Sigmoid colon (tissue), 7 donors: ENCODE measurements around the gene TNK2. TPM values are rescaled to one million over a fixed set of nuclear protein-coding genes. Genes with fewer than 3 reads are reported as not detected.
A peak's percentile ranks its signal among the peaks of the same experiment; 100 is the strongest.

Experiments used
- DNase-seq: peaks from one replicate; pipeline ENCODE4 v3.0.0-alpha.2; 2019
- H3K27ac ChIP-seq, 4 donors: fragments of 200-600 bp; sonication (generic); one replicate each; pipeline ENCODE4 v1.5.1; 2016 to 2019; ENCODE audit warnings: mild to moderate bottlenecking in 1 of 4
- H3K27me3 ChIP-seq, 3 donors: fragments of 200-600 bp; sonication (generic); one replicate each; pipeline ENCODE4 v1.5.1; 2019; ENCODE audit warnings: mild to moderate bottlenecking in 1 of 3
- H3K36me3 ChIP-seq, 4 donors: fragments of 200-600 bp; sonication (generic); one replicate each; pipeline ENCODE4 v1.5.1; 2016 to 2019
- H3K4me1 ChIP-seq, 4 donors: fragments of 200-600 bp; sonication (generic); one replicate each; pipeline ENCODE4 v1.5.1; 2017 to 2019
- H3K4me3 ChIP-seq, 4 donors: fragments of 200-600 bp; sonication (generic); one replicate each; pipeline ENCODE4 v1.5.1; 2017 to 2019; ENCODE audit warnings: mild to moderate bottlenecking in 2 of 4, moderate library complexity in 1 of 4
- H3K9me3 ChIP-seq, 4 donors: fragments of 200-600 bp in 3 of 4; sonication (generic) in 3 of 4; one replicate each; pipeline versions ENCODE4 v1.5.1 to v1.6.1; 2013 to 2019
- EP300 ChIP-seq, 4 donors: sonication (generic); formaldehyde crosslinking; IDR thresholded peaks; one replicate each; pipeline ENCODE4 v1.6.1; 2017; ENCODE audit warnings: antibody characterized with exemption in 4 of 4
- POLR2A ChIP-seq, 2 donors: fragments of 450-650 bp; IDR thresholded peaks; one replicate each; pipeline ENCODE4 v1.6.1; 2016; ENCODE audit warnings: antibody characterized with exemption in 2 of 2, mild to moderate bottlenecking in 2 of 2, moderate library complexity in 2 of 2
- POLR2AphosphoS5 ChIP-seq, 4 donors: sonication (generic); formaldehyde crosslinking; IDR thresholded peaks; one replicate each; pipeline ENCODE4 v1.6.1; 2017; ENCODE audit warnings: antibody characterized with exemption in 4 of 4
- WGBS, 2 donors: extraction: QIAGEN DNeasy Blood & Tissue Kit; methylation state at CpG; one replicate each; pipeline ENCODE4 v1.1.7; 2013; 5-methylcytosine and 5-hydroxymethylcytosine counted together
- intact Hi-C: fragments of 100-400 bp; cut with DNase I; formaldehyde crosslinking; loops from one replicate; pipeline ENCODE4 v1.15.1; 2023
- polyA plus RNA-seq, 3 donors: library from polyadenylated mRNA; stranded (reverse); fragments of 200-250 nt; gene quantifications; one replicate each; pipeline ENCODE4 v1.2.3, GENCODE V29; 2013
- total RNA-seq, 4 donors: library from RNA; depleted of rRNA; stranded (reverse); fragments of >200 nt; gene quantifications; one replicate each; pipeline ENCODE4 v1.1.0, GENCODE V29; 2016
- TF ChIP-seq, protein P1 (sequence below), 4 experiments: fragments of 450-650 bp in 3 of 4; fragments of 200-600 bp in 1 of 4; IDR thresholded peaks; one replicate each; pipeline ENCODE4 v1.5.1; 2016 to 2019; ENCODE audit warnings: antibody characterized with exemption in 4 of 4, mild to moderate bottlenecking in 3 of 4, moderate library complexity in 2 of 4
- donor health status: healthy with polysubstance abuse.
- donor health status: Bipolar disorder and iron deficiency.
- donor health status: healthy.

The TNK2 gene
- total and polyA plus RNA-seq, 7 donors: 8.4 to 44.0 (median 17.1) TPM

DNA sequence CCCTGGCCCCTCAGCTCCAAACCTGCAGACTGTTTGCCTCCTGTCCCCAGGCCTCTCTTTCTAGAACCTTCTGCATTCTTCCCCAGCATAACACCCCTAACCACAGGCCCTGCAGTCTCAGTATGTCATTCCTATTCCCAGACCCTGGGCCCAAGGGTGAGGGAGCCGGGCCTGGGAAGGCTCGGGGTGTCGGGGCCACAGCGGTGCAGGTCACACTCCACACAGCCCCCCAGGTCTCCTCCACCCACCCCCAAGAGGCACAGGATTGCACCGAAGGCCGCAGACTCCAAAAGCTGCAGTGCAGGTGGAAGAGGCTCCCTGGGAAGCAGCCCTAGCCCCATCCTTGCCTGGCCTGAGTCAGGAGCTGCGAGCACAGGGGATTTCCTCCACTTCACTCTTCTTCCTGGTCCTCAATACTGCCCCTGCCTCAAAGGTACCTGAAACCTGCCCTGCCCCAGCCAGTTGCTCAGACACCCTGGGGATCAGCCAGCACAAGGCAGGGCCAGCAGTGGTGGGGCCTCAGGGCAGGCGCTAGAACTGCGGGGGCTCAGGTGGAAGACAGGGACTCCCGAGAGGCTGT, 31.1 kb downstream of the TNK2 start:
- intact Hi-C loops: no loop called here
- peaks cover 3 to 59% (median 25%) of the 10 kb centered on the region in 4 donors for H3K36me3 ChIP-seq
- H3K4me1 ChIP-seq: no peaks in the 10 kb centered on the region
- no peaks in the 10 kb centered on the region for H3K9me3 ChIP-seq
- no peaks in the 10 kb centered on the region for H3K27me3 ChIP-seq
- WGBS, 2 donors: 76 to 87% methylated on average over 10 of the region's 10 CpGs
- no peak overlapping the region for H3K27ac ChIP-seq
- TF ChIP-seq EP300 (IDR thresholded peaks at IDR 0.05) (no peak), POLR2A (IDR thresholded peaks at IDR 0.05) (no peak)
- TF ChIP-seq, protein P1, sequence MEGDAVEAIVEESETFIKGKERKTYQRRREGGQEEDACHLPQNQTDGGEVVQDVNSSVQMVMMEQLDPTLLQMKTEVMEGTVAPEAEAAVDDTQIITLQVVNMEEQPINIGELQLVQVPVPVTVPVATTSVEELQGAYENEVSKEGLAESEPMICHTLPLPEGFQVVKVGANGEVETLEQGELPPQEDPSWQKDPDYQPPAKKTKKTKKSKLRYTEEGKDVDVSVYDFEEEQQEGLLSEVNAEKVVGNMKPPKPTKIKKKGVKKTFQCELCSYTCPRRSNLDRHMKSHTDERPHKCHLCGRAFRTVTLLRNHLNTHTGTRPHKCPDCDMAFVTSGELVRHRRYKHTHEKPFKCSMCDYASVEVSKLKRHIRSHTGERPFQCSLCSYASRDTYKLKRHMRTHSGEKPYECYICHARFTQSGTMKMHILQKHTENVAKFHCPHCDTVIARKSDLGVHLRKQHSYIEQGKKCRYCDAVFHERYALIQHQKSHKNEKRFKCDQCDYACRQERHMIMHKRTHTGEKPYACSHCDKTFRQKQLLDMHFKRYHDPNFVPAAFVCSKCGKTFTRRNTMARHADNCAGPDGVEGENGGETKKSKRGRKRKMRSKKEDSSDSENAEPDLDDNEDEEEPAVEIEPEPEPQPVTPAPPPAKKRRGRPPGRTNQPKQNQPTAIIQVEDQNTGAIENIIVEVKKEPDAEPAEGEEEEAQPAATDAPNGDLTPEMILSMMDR (IDR thresholded peaks at IDR 0.05): no peak
- no peak overlapping the region for H3K4me3 ChIP-seq
- DNase-seq: no peak

DNA sequence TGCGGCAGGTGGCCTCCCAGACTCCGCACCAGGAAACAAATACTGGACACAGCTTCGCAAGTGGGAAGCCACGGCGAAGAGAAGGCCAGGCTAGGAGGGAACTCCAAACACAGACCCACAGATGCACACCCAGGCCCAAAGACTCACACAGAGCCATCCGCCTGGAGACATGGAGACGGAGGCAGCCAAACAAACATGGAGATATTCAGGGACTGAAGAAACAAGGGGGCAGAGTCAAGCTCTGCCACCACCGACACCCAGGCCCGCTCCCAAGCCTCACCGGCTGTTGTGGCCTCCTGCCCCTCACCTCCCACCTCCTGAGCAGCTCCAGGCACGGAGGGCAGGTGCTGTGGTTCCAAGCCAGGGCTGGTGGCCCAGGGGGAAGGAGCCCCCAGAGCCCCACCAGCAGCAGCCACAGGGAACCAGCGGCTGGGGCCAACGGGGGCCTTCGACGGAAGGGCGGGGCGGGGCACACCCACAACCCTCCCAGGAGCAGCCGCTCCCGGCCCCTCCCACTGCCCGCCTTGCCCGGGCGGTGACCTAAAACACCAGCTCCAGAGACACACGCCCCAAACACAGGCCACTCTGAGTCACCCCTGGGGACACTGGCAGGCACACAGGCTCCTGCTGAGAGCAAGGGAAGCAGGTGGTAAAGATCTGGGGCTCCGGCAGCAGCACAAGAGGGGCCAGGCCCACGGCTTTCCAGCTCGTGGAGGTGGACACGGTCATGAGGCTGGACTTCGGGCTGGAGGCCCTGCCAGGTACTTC, 31.9 kb downstream of the TNK2 start:
- H3K36me3 ChIP-seq: peaks cover 3 to 58% (median 20%) of the 10 kb centered on the region in 4 donors

DNA sequence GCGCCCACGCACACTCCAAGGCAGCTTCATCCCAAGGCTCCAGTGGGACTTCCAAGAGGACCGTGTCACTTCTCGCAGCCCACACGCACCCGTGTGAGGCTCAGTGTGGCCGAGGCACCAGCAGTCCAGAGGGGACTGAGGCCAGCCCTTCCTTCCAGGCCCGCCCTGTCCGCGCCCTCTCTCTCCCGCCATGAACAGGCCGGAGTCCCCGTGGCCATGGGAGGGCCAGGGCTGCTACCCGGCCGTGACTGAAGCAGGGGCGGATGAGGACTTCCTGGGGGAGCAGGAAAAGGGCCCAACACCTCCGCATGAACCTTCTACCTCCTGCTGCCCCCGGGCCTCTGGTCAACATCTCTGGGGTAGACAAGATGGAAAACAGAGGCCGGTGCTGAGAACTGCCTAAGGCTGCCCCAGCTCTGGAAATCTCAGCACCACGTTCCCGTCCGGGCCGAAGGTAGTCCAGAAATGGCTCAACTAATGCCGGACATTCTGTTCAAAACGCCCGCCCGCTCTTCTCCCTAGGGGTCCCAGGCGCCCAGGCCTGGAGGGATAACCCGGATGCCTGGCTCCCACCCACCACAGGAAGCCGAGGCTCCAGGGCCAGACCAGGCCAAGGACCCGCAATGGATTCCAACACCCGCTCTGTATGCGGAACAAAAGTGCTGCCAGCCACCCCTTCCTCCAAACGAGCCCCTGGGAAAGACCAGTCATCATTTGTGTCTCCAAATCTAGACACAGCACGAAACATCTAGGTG, 32.7 kb downstream of the TNK2 start:
- WGBS, 2 donors: 94 to 95% methylated on average over 35 of the region's 35 CpGs
- no peaks in the 10 kb centered on the region for H3K27me3 ChIP-seq
- peaks cover 3 to 64% (median 20%) of the 10 kb centered on the region in 4 donors for H3K36me3 ChIP-seq
- no peak overlapping the region for H3K27ac ChIP-seq
- H3K4me3 ChIP-seq: no peak overlapping the region
- no peaks in the 10 kb centered on the region for H3K4me1 ChIP-seq
- intact Hi-C loops: no loop called here
- TF ChIP-seq, protein P1 (IDR thresholded peaks at IDR 0.05): no peak
- no peak for TF ChIP-seq POLR2AphosphoS5 (IDR thresholded peaks at IDR 0.05)
- TF ChIP-seq POLR2A (IDR thresholded peaks at IDR 0.05): no peak
- TF ChIP-seq EP300 (IDR thresholded peaks at IDR 0.05): no peak
- no peaks in the 10 kb centered on the region for H3K9me3 ChIP-seq
- DNase-seq: no peak

More for the DNA sequence above, 31.9 kb downstream of the TNK2 start:
- no peaks in the 10 kb centered on the region for H3K27me3 ChIP-seq
- H3K27ac ChIP-seq: no peak overlapping the region
- TF ChIP-seq EP300 (IDR thresholded peaks at IDR 0.05) (no peak), POLR2A (IDR thresholded peaks at IDR 0.05) (peak in 1 of 2 donors; percentile 38), POLR2AphosphoS5 (IDR thresholded peaks at IDR 0.05) (peak in 1 of 4 donors; percentile 34)
- no peak overlapping the region for H3K4me3 ChIP-seq
- H3K9me3 ChIP-seq: no peaks in the 10 kb centered on the region
- DNase-seq: no peak
- intact Hi-C loops: no loop called here
- 36 to 74% methylated on average over 28 of the region's 28 CpGs for WGBS, 2 donors
- H3K4me1 ChIP-seq: no peaks in the 10 kb centered on the region

DNA sequence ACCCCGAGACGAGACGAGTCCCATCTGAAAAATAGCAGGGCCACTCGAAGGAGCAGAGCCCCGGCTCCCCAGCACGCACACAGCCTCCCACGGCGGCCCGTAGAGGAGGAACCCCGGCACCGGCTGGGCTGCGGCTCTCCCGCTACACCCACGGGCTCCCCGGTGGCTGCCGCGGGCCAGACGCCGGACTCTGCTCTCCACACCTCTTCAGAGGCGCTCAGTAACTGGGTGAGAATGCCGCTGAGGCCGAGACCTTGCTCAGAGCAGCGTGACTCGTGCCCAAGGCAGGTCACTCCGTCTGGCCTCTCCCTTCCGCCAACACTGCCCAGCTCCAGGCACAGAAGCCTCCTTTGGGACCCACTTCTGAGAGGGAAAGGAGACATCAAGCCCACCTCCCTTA, 34.4 kb downstream of the TNK2 start:
- WGBS, 2 donors: 87 to 91% methylated on average over 26 of the region's 26 CpGs
- DNase-seq: no peak
- intact Hi-C loops: no loop called here
- TF ChIP-seq EP300 (IDR thresholded peaks at IDR 0.05) (no peak), POLR2AphosphoS5 (IDR thresholded peaks at IDR 0.05) (no peak), POLR2A (IDR thresholded peaks at IDR 0.05) (no peak)
- TF ChIP-seq, protein P1 (IDR thresholded peaks at IDR 0.05): no peak
- no peaks in the 10 kb centered on the region for H3K4me1 ChIP-seq
- H3K27me3 ChIP-seq: no peaks in the 10 kb centered on the region
- no peaks in the 10 kb centered on the region for H3K9me3 ChIP-seq
- peak overlapping the region in 1 of 4 donors; percentile 14 for H3K27ac ChIP-seq
- H3K4me3 ChIP-seq: no peak overlapping the region
- H3K36me3 ChIP-seq: peaks cover 3 to 66% (median 23%) of the 10 kb centered on the region in 4 donors
